Endothelial cell of umbilical vein (primary cell): ENCODE data around the gene RCOR2. TPM values are rescaled to one million over a fixed set of nuclear protein-coding genes. Genes with fewer than 3 reads are reported as not detected.

Experiments
- BruUV-seq: library from RNA; stranded (reverse); fragments of 400-500 nt; replicated peaks from 2 replicates; lab custom pipeline; 2021; lab: Mats Ljungman, UMichigan
- CTCF ChIA-PET: fragments of 300-600, 350-600 bp; sonication (Branson Sonifier 250); formaldehyde crosslinking; loops from one replicate; lab custom pipeline; 2021; ENCODE audit warnings: antibody characterized with exemption, inconsistent platforms; lab: Charles Lee
- POLR2A ChIA-PET: fragments of 300-600, 350-600 bp; sonication (Branson Sonifier 250); formaldehyde crosslinking; loops from one replicate; lab custom pipeline; 2021; ENCODE audit warnings: antibody characterized with exemption, inconsistent platforms; lab: Charles Lee
- DNase-seq: peaks from one replicate; pipeline ENCODE4 v3.0.0-alpha.2; 2011; ENCODE audit warnings: low read depth, low spot score
- FAIRE-seq: peaks from 2 replicates; lab custom pipeline; 2011; peaks lifted over from hg19 to GRCh38; lab: Jason Lieb, UNC
- H2AFZ ChIP-seq: 2 replicates; pipeline ENCODE4 v1.6.0; 2012; ENCODE audit warnings: low read depth, low read length, control low read depth, inconsistent platforms
- H3K27ac ChIP-seq: 2 replicates; pipeline ENCODE4 v1.5.1; 2011; ENCODE audit warnings: low read depth, mild to moderate bottlenecking, control low read depth, low read length, moderate library complexity; ENCODE audit not compliant: insufficient read depth
- H3K27me3 ChIP-seq, 2 experiments: 2 replicates each; pipeline versions ENCODE4 v1.6.0 to v1.6.1; 2011; ENCODE audit warnings: low read length in 2 of 2, mixed read lengths in 1 of 2; ENCODE audit not compliant: control insufficient read depth in 2 of 2, insufficient read depth in 2 of 2
- H3K36me3 ChIP-seq, 2 experiments: 2 replicates in 1 of 2; 3 replicates in 1 of 2; pipeline ENCODE4 v1.5.1; 2011; ENCODE audit warnings: low read length in 2 of 2, mild to moderate bottlenecking in 1 of 2, moderate library complexity in 1 of 2; ENCODE audit not compliant: control insufficient read depth in 2 of 2, insufficient read depth in 2 of 2; ENCODE audit errors: extremely low read depth in 1 of 2
- H3K4me1 ChIP-seq: 3 replicates; pipeline ENCODE4 v1.5.1; 2011; ENCODE audit warnings: mild to moderate bottlenecking, low read length; ENCODE audit not compliant: control insufficient read depth, insufficient read depth; ENCODE audit errors: extremely low read depth
- H3K4me2 ChIP-seq: 2 replicates; pipeline ENCODE4 v1.6.1; 2011; ENCODE audit warnings: low read length, control low read depth, mixed read lengths; ENCODE audit not compliant: insufficient read depth
- H3K4me3 ChIP-seq, 3 experiments: fragments of 200-600 bp in 1 of 3; sonication (generic), shearing (Covaris generic) in 1 of 3; replicated peaks in 1 of 3; 2 replicates each; pipeline ENCODE4 v1.5.1; 2011 to 2016; ENCODE audit warnings: control low read depth in 3 of 3, low read length in 3 of 3, mild to moderate bottlenecking in 2 of 3, inconsistent platforms in 1 of 3, low read depth in 1 of 3, moderate library complexity in 1 of 3; ENCODE audit not compliant: insufficient read depth in 1 of 3
- H3K79me2 ChIP-seq: 2 replicates; pipeline ENCODE4 v1.6.0; 2012; ENCODE audit warnings: low read length, inconsistent platforms; ENCODE audit not compliant: control insufficient read depth, insufficient read depth
- H3K9ac ChIP-seq: replicated peaks from 2 replicates; pipeline ENCODE3; 2011; ENCODE audit warnings: low read length, control low read depth; ENCODE audit not compliant: insufficient read depth; ENCODE audit errors: extremely low read depth
- H3K9me1 ChIP-seq: replicated peaks from 3 replicates; pipeline ENCODE4 v1.6.0; 2011; ENCODE audit warnings: mild to moderate bottlenecking, low read length; ENCODE audit not compliant: control insufficient read depth, insufficient read depth; ENCODE audit errors: extremely low read depth
- H3K9me3 ChIP-seq: replicated peaks from 2 replicates; pipeline ENCODE4 v1.5.1; 2012; ENCODE audit warnings: low read length, inconsistent platforms; ENCODE audit not compliant: control insufficient read depth, insufficient read depth
- H4K20me1 ChIP-seq: replicated peaks from 2 replicates; pipeline ENCODE3; 2011; ENCODE audit warnings: mild to moderate bottlenecking, low read length; ENCODE audit not compliant: control insufficient read depth, insufficient read depth; ENCODE audit errors: extremely low read depth
- CTCF ChIP-seq, 2 donors: IDR thresholded peaks; 1 replicate in 1 of 2; 2 replicates in 1 of 2; pipeline ENCODE4 v1.5.1; 2011; ENCODE audit warnings: low read length in 2 of 2, mild to moderate bottlenecking in 2 of 2, moderate library complexity in 2 of 2, control low read depth in 1 of 2, inconsistent platforms in 1 of 2, low read depth in 1 of 2; ENCODE audit not compliant: insufficient read depth in 1 of 2; ENCODE audit errors: extremely low read depth in 1 of 2
- FOS ChIP-seq: IDR thresholded peaks from 2 replicates; pipeline ENCODE4 v1.6.1; 2011; ENCODE audit warnings: mild to moderate bottlenecking, low read length, moderate library complexity, borderline replicate concordance; ENCODE audit not compliant: insufficient read depth
- GATA2 ChIP-seq: IDR thresholded peaks from 2 replicates; pipeline ENCODE4 v1.7.0; 2011; ENCODE audit warnings: low read depth, mild to moderate bottlenecking, moderate library complexity, mixed read lengths, low read length; ENCODE audit not compliant: insufficient read length, insufficient read depth
- JUN ChIP-seq: IDR thresholded peaks from 2 replicates; pipeline ENCODE4 v1.6.1; 2011; ENCODE audit warnings: borderline replicate concordance, low read depth; ENCODE audit not compliant: insufficient read length, insufficient read depth
- MAX ChIP-seq: IDR thresholded peaks from 2 replicates; pipeline ENCODE4 v1.6.1; 2011; ENCODE audit not compliant: insufficient read depth, insufficient read length
- dilution Hi-C: fragments of 300-500 bp; cut with MboI; formaldehyde crosslinking; loops from one replicate; pipeline ENCODE4 v1.15.0; 2019; ENCODE audit warnings: low sequenced_read_pairs; ENCODE audit not compliant: extremely low pct_ligation_motif_present
- intact Hi-C: fragments of 100-400 bp; cut with micrococcal nuclease; formaldehyde crosslinking; loops from one replicate; pipeline ENCODE4 v1.10.0; 2022
- polyA plus RNA-seq, 4 experiments: library from polyadenylated mRNA; depleted of rRNA in 3 of 4; stranded (reverse) in 3 of 4; unstranded in 1 of 4; fragments of >200 nt; gene quantifications; 2 replicates each; pipeline versions ENCODE4 v1.2.1 to v1.2.3, GENCODE V29; 2011 to 2012; ENCODE audit warnings: missing spikeins in 1 of 4
- total RNA-seq: library from RNA; stranded (reverse); gene quantifications from 2 replicates; pipeline ENCODE4 v1.2.3, GENCODE V29; 2021

RCOR2 gene
- total and polyA plus RNA-seq, 2 donors (not counting 3 experiments of a cell fraction or from before 2014, with no cell fraction given), result 0.13 to 0.63 TPM

GRCh38 chr11:63892228-63892627, 24.7 kb downstream of the RCOR2 start:
- DNase-seq (no peak), FAIRE-seq (peak; percentile 18)
- Histone ChIP-seq H3K27me3 (no peaks in the 10 kb centered on the region), H2AFZ (no peak overlapping the region), H3K9me1 (no peaks in the 10 kb centered on the region), H3K9me3 (no peaks in the 10 kb centered on the region), H3K4me3 (no peak overlapping the region), H3K9ac (no peak overlapping the region), H3K4me2 (no peak overlapping the region), H3K36me3 (peaks cover 9% of the 10 kb centered on the region in 2 experiments), H3K4me1 (peaks cover 12% of the 10 kb centered on the region), H4K20me1 (no peaks in the 10 kb centered on the region), H3K79me2 (peaks cover 54% of the 10 kb centered on the region), H3K27ac (no peak overlapping the region)
- intact Hi-C loops, result no loop called here
- ChIA-PET CTCF (interaction anchor here (1.1 to 2.2 kb wide), 3 partner anchors 9 to 54 kb away, joined by 4 to 10 read pairs (median 4); no protein-coding TSS in a partner anchor), POLR2A (no interaction called here)
- dilution Hi-C loops, result no loop called here
- no TSS peak for BruUV-seq
- TF ChIP-seq JUN (no peak), GATA2 (no peak), FOS (no peak), CTCF (IDR thresholded peaks at IDR 0.05; ENCODE audit: extremely low read depth in 1 of 2, insufficient read depth in 1 of 2, low read depth in 1 of 2, low read length in 2 of 2) (no peak), MAX (no peak)
